GM12878 (cell line): ENCODE measurements around the gene FLAD1. TPM values are rescaled to one million over a fixed set of nuclear protein-coding genes. Genes with fewer than 3 reads are reported as not detected.

Experiments used
- ATAC-seq: fragments of 200-7000 bp; cut with Tn5 transposase; 3 replicates; pipeline ENCODE4 v1.9.1; 2020; ENCODE audit warnings: mild to moderate bottlenecking, moderate library complexity
- BruUV-seq: library from RNA; stranded (reverse); fragments of 400-500 nt; replicated peaks from 2 replicates; lab custom pipeline; 2021; lab: Mats Ljungman, UMichigan
- CTCF ChIA-PET: fragments of 300-600 bp; sonication (Branson Sonifier 250); formaldehyde crosslinking; extraction: SDS; loops from one replicate; lab custom pipeline; 2021; ENCODE audit warnings: inconsistent platforms; lab: Yijun Ruan, JAX
- POLR2A ChIA-PET: fragments of 350-600 bp; formaldehyde crosslinking; extraction: SDS; loops from one replicate; lab custom pipeline; 2021; ENCODE audit warnings: inconsistent platforms; lab: Charles Lee
- RAD21 ChIA-PET: fragments of 300-600 bp; sonication (Branson Sonifier 250); formaldehyde crosslinking; loops from one replicate; lab custom pipeline; 2023; ENCODE audit warnings: antibody characterized with exemption; ENCODE audit not compliant: unreplicated experiment; lab: Charles Lee
- SMC1A ChIA-PET: fragments of 300-600 bp; sonication (Branson Sonifier 250); formaldehyde crosslinking; loops from one replicate; lab custom pipeline; 2023; ENCODE audit not compliant: unreplicated experiment, uncharacterized antibody; lab: Charles Lee
- DNase-seq: peaks from one replicate; pipeline ENCODE4 v3.0.0-alpha.2; 2011; ENCODE audit warnings: low read depth, low spot score
- FAIRE-seq: peaks from 3 replicates; lab custom pipeline; 2011; peaks lifted over from hg19 to GRCh38; lab: Jason Lieb, UNC
- H2AFZ ChIP-seq: 2 replicates; pipeline ENCODE4 v1.6.0; 2011; ENCODE audit warnings: low read depth, low read length, control low read depth; ENCODE audit not compliant: control insufficient read depth
- H3K27ac ChIP-seq: 2 replicates; pipeline ENCODE4 v1.5.1; 2011; ENCODE audit warnings: control low read depth; ENCODE audit not compliant: control insufficient read depth, insufficient read depth
- H3K27me3 ChIP-seq, 2 experiments: replicated peaks in 1 of 2; 2 replicates each; pipeline versions ENCODE4 v1.6.0 to v1.6.1; 2011; ENCODE audit warnings: low read length in 1 of 2; ENCODE audit not compliant: control insufficient read depth in 2 of 2, insufficient read depth in 2 of 2
- H3K36me3 ChIP-seq, 2 experiments: 2 replicates each; pipeline ENCODE4 v1.5.1; 2011; ENCODE audit warnings: low read length in 1 of 2; ENCODE audit not compliant: control insufficient read depth in 2 of 2, insufficient read depth in 2 of 2
- H3K4me1 ChIP-seq: 2 replicates; pipeline ENCODE4 v1.6.1; 2011; ENCODE audit warnings: mild to moderate bottlenecking, low read length, moderate library complexity, mixed read lengths; ENCODE audit not compliant: control insufficient read depth, insufficient read depth
- H3K4me2 ChIP-seq: 2 replicates; pipeline ENCODE4 v1.6.0; 2011; ENCODE audit warnings: control low read depth; ENCODE audit not compliant: control insufficient read depth, insufficient read depth
- H3K4me3 ChIP-seq: fragments of 200-600 bp; sonication (generic); 2 replicates; pipeline ENCODE4 v1.5.1; 2016
- H3K79me2 ChIP-seq: 2 replicates; pipeline ENCODE4 v1.6.0; 2011; ENCODE audit warnings: low read length; ENCODE audit not compliant: control insufficient read depth, insufficient read depth
- H3K9ac ChIP-seq: 2 replicates; pipeline ENCODE4 v1.8.0; 2011; ENCODE audit warnings: low read length, control low read depth, mixed read lengths; ENCODE audit not compliant: control insufficient read depth, insufficient read depth
- H3K9me3 ChIP-seq: replicated peaks from 3 replicates; pipeline ENCODE4 v1.5.1; 2011; ENCODE audit warnings: mild to moderate bottlenecking, low read length; ENCODE audit not compliant: control insufficient read depth, insufficient read depth
- H4K20me1 ChIP-seq: 2 replicates; pipeline ENCODE4 v1.6.0; 2011; ENCODE audit not compliant: control insufficient read depth, insufficient read depth
- IRF4 ChIP-seq: IDR thresholded peaks from 2 replicates; pipeline ENCODE4 v1.6.1; 2011; ENCODE audit warnings: low read depth, low read length
- RAD51 ChIP-seq: fragments of 450-650 bp; IDR thresholded peaks from 2 replicates; pipeline ENCODE4 v1.6.1; 2016; ENCODE audit warnings: moderate library complexity, mild to moderate bottlenecking, inconsistent platforms
- SP1 ChIP-seq: IDR thresholded peaks from one replicate; pipeline ENCODE4 v1.6.1; 2011; ENCODE audit warnings: low read depth, low read length
- TCF12 ChIP-seq: IDR thresholded peaks from 2 replicates; pipeline ENCODE4 v1.6.1; 2011; ENCODE audit warnings: low read depth, mild to moderate bottlenecking, low read length
- ZSCAN29 ChIP-seq: fragments of 450-650 bp; IDR thresholded peaks from 2 replicates; pipeline ENCODE4 v1.6.1; 2017; ENCODE audit warnings: mild to moderate bottlenecking, moderate library complexity
- WGBS: methylation state at CpG from one replicate; pipeline ENCODE4 v1.1.6; 2016; ENCODE audit warnings: low lambda C conversion rate; ENCODE audit not compliant: insufficient replicate concordance, insufficient coverage; ENCODE audit errors: missing lambda C conversion rate; 5-methylcytosine and 5-hydroxymethylcytosine counted together
- in situ Hi-C: fragments of 300-500 bp; cut with MboI; formaldehyde crosslinking; loops from 9 replicates; pipeline ENCODE4 v1.14.3; 2018; ENCODE audit warnings: mixed read lengths
- intact Hi-C: fragments of 100-400 bp; cut with micrococcal nuclease; formaldehyde crosslinking; loops from one replicate; pipeline ENCODE4 v1.14.2; 2022; ENCODE audit not compliant: unreplicated experiment
- polyA plus RNA-seq, 11 experiments: library from polyadenylated mRNA; depleted of rRNA in 4 of 11; unstranded in 6 of 11; stranded (reverse) in 5 of 11; fragments of >200 nt; fragmentation: Nextera tagmentation in 4 of 11; fragmentation: Illumina TruSeq in 1 of 11; extraction: Ambion mirVana in 4 of 11; extraction: Trizol in 1 of 11; gene quantifications; 1 replicate in 1 of 11; 2 replicates in 10 of 11; pipeline versions ENCODE4 v1.2.1 to v1.2.3, GENCODE V29; 2011 to 2016; ENCODE audit warnings: inconsistent platforms in 2 of 11, missing spikeins in 2 of 11, low read depth in 1 of 11
- total RNA-seq, 4 experiments: library from RNA; depleted of rRNA in 3 of 4; stranded (reverse); fragments of >200 nt in 3 of 4; fragmentation: Illumina TruSeq in 1 of 4; extraction: Trizol in 1 of 4; gene quantifications; 2 replicates each; pipeline versions ENCODE4 v1.2.1 to v1.2.3, GENCODE V29; 2013 to 2021
- TF ChIP-seq, protein P1 (sequence below): IDR thresholded peaks from 2 replicates; pipeline ENCODE4 v1.6.1; 2011; ENCODE audit warnings: borderline replicate concordance, low read depth, mild to moderate bottlenecking, moderate library complexity, mixed read lengths, low read length; ENCODE audit not compliant: insufficient read depth; ENCODE audit errors: extremely low read length
- TF ChIP-seq, protein P2 (sequence below): fragments of 450-650 bp; formaldehyde crosslinking; IDR thresholded peaks from 2 replicates; pipeline ENCODE4 v1.4.0; 2022; ENCODE audit warnings: mild to moderate bottlenecking, moderate library complexity
- TF ChIP-seq, protein P3 (sequence below): fragments of 450-650 bp; formaldehyde crosslinking; IDR thresholded peaks from 2 replicates; pipeline ENCODE4 v1.4.0; 2020; ENCODE audit warnings: mild to moderate bottlenecking, moderate library complexity
- TF ChIP-seq, protein P4 (sequence below): fragments of 450-650 bp; IDR thresholded peaks from 2 replicates; pipeline ENCODE4 v1.6.1; 2017; ENCODE audit warnings: mild to moderate bottlenecking

The FLAD1 gene
- total and polyA plus RNA-seq, 10 of the 15 experiments (the other 5 are each of a cell fraction or from before 2014, with no cell fraction given): 22.9 to 93.4 (median 56.6) TPM

DNA sequence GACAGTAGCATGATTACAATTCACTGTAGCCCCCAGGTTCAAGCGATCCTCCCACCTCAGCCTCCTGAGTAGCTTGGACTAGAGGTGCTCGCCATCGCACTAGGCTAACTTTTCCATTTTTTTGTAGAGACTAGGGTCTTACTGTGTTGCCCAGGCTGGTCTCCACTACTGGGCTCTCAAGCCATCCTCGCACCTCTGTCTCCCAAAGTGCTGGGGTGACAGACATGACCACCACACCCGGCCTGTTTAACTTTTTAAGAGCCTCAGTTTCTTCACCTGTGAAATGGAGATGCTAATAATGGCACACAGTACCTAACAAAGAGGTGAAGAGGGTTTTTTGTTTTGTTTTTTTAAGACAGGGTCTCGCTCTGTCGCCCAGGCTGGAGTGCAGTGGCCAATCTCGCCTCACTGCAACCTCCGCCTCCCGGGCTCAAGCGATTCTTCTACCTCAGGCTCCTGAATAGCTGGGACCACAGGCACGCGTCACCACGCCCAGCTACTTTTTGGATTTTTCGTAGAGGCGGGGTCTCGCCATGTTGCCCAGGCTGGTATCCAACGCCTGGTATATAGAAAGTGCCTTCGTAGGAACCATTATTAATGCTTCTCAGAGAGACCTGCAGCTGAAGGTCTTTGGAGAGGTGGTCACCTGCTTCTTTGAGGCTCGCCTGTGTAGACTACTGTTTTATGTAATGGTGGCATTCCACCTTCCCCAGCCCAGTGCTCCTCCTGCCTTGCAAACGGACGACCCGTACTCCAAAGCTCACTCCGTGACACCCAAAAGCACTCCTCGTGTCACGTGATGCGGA lies 47.2 kb upstream of the FLAD1 start:
- intact Hi-C loops: loop anchor here (2.0 kb wide), 2 partner anchors 25 to 65 kb away; partner anchors contain the start of gene PYGO2
- SMC1A ChIA-PET: interaction anchor here (0.8 to 3.2 kb wide), 14 partner anchors 10 to 264 kb away, joined by 3 to 14 read pairs (median 4); partner anchors contain the start of genes KCNN3 and PBXIP1
- Histone ChIP-seq H3K27ac (peak overlapping the region; percentile 100), H3K36me3 (peaks cover 0 to 3% of the 10 kb centered on the region in 2 experiments; a peak in 1 of 4 replicates), H3K4me1 (peaks cover 31% of the 10 kb centered on the region), H4K20me1 (no peaks in the 10 kb centered on the region), H3K27me3 (no peaks in the 10 kb centered on the region), H3K79me2 (peaks cover 55% of the 10 kb centered on the region), H3K4me2 (peak overlapping the region; percentile 97), H2AFZ (peak overlapping the region; percentile 100), H3K4me3 (peak overlapping the region; percentile 87), H3K9me3 (no peaks in the 10 kb centered on the region), H3K9ac (peak overlapping the region; percentile 97)
- WGBS: 2% methylated on average over 27 of the region's 27 CpGs
- CTCF ChIA-PET: interaction anchor here (0.6 to 3.5 kb wide), 27 partner anchors 15 to 601 kb away, joined by 3 to 20 read pairs (median 5); partner anchors contain the start of genes ADAM15, FLAD1, KRTCAP2 and PBXIP1
- BruUV-seq: TSS peak; percentile 52
- ATAC-seq (peak; percentile 2; the same call in 1 of the 3 replicates), DNase-seq (no peak), FAIRE-seq (no peak)
- in situ Hi-C loops: no loop called here
- POLR2A ChIA-PET: interaction anchor here (0.6 to 2.9 kb wide), 26 partner anchors 9 to 943 kb away, joined by 3 to 19 read pairs (median 5); partner anchors contain the start of genes ADAR, CKS1B, FLAD1 and KCNN3
- RAD21 ChIA-PET: interaction anchor here (0.6 to 2.6 kb wide), 22 partner anchors 9 to 1043 kb away, joined by 3 to 12 read pairs (median 4); partner anchors contain the start of genes ARHGEF2, CKS1B, KCNN3 and PBXIP1
- TF ChIP-seq ZSCAN29: peak; percentile 51; the same call in 1 of the 2 replicates
- TF ChIP-seq, protein P1, sequence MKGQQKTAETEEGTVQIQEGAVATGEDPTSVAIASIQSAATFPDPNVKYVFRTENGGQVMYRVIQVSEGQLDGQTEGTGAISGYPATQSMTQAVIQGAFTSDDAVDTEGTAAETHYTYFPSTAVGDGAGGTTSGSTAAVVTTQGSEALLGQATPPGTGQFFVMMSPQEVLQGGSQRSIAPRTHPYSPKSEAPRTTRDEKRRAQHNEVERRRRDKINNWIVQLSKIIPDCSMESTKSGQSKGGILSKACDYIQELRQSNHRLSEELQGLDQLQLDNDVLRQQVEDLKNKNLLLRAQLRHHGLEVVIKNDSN: peak; percentile 92
- TF ChIP-seq, protein P2, sequence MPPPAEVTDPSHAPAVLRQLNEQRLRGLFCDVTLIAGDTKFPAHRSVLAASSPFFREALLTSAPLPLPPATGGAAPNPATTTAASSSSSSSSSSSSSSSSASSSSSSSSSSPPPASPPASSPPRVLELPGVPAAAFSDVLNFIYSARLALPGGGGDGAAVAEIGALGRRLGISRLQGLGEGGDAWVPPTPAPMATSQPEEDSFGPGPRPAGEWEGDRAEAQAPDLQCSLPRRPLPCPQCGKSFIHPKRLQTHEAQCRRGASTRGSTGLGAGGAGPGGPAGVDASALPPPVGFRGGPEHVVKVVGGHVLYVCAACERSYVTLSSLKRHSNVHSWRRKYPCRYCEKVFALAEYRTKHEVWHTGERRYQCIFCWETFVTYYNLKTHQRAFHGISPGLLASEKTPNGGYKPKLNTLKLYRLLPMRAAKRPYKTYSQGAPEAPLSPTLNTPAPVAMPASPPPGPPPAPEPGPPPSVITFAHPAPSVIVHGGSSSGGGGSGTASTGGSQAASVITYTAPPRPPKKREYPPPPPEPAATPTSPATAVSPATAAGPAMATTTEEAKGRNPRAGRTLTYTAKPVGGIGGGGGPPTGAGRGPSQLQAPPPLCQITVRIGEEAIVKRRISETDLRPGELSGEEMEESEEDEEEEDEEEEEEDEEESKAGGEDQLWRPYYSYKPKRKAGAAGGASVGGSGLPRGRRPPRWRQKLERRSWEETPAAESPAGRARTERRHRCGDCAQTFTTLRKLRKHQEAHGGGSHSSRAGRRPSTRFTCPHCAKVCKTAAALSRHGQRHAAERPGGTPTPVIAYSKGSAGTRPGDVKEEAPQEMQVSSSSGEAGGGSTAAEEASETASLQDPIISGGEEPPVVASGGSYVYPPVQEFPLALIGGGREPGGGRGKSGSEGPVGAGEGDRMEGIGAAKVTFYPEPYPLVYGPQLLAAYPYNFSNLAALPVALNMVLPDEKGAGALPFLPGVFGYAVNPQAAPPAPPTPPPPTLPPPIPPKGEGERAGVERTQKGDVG (CRISPR knock-in tag): 0 out of 2 replicates have a peak, but pooled peaks have one; percentile 54
- TF ChIP-seq, protein P3, sequence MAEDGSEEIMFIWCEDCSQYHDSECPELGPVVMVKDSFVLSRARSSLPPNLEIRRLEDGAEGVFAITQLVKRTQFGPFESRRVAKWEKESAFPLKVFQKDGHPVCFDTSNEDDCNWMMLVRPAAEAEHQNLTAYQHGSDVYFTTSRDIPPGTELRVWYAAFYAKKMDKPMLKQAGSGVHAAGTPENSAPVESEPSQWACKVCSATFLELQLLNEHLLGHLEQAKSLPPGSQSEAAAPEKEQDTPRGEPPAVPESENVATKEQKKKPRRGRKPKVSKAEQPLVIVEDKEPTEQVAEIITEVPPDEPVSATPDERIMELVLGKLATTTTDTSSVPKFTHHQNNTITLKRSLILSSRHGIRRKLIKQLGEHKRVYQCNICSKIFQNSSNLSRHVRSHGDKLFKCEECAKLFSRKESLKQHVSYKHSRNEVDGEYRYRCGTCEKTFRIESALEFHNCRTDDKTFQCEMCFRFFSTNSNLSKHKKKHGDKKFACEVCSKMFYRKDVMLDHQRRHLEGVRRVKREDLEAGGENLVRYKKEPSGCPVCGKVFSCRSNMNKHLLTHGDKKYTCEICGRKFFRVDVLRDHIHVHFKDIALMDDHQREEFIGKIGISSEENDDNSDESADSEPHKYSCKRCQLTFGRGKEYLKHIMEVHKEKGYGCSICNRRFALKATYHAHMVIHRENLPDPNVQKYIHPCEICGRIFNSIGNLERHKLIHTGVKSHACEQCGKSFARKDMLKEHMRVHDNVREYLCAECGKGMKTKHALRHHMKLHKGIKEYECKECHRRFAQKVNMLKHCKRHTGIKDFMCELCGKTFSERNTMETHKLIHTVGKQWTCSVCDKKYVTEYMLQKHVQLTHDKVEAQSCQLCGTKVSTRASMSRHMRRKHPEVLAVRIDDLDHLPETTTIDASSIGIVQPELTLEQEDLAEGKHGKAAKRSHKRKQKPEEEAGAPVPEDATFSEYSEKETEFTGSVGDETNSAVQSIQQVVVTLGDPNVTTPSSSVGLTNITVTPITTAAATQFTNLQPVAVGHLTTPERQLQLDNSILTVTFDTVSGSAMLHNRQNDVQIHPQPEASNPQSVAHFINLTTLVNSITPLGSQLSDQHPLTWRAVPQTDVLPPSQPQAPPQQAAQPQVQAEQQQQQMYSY (CRISPR knock-in tag): peak; percentile 49; the same call in 1 of the 2 replicates
- peak; percentile 98 for TF ChIP-seq RAD51
- TF ChIP-seq, protein P4, sequence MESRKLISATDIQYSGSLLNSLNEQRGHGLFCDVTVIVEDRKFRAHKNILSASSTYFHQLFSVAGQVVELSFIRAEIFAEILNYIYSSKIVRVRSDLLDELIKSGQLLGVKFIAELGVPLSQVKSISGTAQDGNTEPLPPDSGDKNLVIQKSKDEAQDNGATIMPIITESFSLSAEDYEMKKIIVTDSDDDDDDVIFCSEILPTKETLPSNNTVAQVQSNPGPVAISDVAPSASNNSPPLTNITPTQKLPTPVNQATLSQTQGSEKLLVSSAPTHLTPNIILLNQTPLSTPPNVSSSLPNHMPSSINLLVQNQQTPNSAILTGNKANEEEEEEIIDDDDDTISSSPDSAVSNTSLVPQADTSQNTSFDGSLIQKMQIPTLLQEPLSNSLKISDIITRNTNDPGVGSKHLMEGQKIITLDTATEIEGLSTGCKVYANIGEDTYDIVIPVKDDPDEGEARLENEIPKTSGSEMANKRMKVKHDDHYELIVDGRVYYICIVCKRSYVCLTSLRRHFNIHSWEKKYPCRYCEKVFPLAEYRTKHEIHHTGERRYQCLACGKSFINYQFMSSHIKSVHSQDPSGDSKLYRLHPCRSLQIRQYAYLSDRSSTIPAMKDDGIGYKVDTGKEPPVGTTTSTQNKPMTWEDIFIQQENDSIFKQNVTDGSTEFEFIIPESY: no peak
- TF ChIP-seq IRF4: no peak
- no peak for TF ChIP-seq SP1
- no peak for TF ChIP-seq TCF12
